ENCODE measurements around the gene TIMM9.
"Not testable (repeated sequence)": the region's sequence is repeated elsewhere in the genome, so short reads cannot be mapped to it uniquely, and the experiment has no call there.

The TIMM9 gene

DNA sequence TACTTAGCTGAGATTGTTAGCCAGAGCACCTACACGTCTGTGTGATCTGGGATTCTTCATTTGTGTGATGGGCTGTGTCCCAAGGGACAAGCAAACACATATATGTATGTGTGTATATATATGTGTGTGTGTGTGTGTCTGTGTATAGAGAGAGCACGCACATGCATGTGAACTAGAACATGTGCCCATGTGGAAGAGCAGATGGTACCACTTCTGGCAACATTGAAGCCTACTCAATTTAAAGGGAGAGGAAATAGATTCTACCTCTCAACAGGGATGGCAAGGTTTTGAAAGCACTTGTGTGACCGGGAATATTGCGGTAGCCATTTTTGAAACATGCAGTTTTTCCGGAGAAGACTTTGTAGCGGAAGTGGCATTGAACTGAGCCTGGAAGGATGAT, 30.2 kb downstream of the TIMM9 start:
- DNase-seq = no peak

DNA sequence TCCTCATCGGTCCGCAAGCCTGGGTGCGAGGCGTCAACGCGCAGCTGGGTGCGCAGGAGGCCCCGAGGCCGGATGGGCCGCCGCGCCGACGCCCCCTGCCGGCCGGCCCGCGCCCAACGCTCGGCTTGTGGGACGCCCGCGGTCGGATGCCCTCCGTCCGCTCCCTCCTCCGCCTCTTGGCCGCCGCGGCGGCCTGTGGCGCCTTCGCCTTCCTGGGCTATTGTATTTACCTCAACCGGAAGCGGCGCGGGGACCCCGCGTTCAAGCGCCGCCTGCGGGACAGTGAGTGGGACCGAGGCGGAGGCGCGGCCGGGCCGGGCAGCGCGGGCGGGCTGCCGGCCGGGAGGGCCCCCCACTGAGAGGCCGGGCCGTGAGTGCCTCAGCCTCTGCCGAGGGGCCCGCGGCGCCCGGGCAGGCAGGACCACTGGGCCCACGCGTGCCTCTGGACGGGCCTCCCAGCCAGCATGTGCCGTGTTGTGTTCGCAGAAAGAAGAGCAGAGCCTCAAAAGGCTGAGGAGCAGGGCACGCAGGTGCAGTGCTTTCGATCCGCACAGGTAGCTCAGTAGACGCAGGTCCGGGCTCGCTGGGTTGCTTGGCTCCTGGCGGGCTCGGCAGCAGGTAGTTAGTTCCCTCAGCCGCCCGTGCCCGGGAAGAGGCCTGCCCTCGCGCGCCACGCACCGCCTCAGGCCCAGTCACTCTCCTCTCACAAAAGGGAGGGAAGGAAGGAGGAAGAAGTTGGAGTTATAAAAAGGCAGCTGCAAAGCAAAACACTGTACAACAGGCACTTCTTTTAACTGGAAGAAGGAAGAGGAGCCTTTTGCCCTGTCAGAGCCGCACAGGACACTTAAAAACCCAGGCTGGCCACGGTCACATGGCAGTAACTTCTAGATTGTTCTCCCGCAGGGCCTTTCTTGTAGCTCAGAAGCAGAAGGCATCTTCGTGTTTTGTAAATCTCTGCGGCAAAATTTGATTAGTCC, 31.2 kb downstream of the TIMM9 start, which contains the start of gene TOMM20L:
TSS of gene TOMM20L (plus strand) at position 119 of the 977 bp plus-strand sequence. CDS start at position 147, 28 bp downstream.
- DNase-seq = peak; percentile 79 to 82

DNA sequence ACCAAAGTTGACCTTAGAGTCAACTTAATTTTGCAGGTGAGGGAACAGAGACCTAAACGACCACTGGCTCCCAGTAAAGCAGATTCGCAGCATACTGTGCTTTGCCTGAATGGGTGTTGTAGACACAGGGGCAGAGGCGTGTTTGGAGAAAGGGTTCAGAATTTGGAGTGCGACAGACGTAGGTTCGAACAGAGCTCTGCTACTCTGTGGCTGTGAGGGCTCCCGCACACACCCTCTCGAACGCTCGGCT, 31.8 kb downstream of the TIMM9 start:
- no peak for DNase-seq

DNA sequence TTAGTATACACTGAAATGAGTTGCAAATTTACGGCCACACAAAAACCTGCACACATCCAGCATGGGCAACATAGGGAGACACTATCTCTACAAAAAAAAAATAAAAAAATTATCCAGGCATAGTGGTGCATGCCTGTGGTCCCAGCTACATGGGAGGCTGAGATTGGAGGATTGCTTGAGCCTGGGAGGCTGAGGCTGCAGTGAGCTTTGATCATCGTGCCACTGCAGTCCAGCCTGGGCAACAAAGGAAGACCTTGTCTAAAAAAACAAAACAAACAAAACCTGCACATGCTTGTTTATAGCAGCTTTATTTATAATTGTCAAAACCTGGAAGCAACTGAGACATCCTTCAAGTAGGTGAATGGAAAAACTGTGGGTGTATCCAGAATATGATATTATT, 36.5 kb downstream of the TIMM9 start:
- no peak for DNase-seq

DNA sequence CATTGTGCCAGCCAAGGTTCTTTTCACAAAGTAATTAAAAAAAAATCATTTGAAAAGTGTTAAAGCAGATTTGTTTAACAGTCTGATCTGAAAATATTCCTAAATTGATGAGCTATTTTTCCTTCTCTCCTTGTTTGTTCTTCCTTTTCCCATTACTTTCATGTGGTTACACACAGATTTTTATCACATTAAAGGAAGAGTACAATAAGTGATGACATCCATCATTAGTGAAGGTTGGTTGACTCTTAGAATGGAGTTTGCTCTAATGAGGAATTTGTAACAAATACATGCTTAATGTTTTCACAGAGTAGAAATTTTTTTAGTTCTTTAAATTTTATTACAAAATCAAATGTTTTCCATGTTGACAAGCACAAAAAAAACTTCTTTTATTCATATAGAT, 50.5 kb downstream of the TIMM9 start:
- no peak for DNase-seq

DNA sequence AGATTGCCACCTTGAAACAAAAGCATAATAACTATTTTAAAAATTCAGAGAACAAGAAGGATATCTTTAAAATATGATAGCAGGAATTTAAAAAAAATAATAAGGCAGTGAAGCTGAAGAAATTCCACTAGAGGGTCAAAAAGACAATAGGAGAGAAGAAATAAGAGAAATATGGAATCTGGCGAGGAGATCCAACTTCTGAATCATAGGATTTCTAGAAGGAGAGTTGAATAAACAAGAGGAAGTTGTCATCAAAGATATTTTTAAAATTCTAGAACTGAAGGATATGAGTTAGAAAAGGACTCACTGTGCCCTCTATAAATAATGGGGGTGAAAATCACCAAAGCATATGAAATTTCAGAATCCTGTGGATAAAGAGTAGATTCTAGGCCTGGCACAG, 58.4 kb downstream of the TIMM9 start:
- DNase-seq = no peak

DNA sequence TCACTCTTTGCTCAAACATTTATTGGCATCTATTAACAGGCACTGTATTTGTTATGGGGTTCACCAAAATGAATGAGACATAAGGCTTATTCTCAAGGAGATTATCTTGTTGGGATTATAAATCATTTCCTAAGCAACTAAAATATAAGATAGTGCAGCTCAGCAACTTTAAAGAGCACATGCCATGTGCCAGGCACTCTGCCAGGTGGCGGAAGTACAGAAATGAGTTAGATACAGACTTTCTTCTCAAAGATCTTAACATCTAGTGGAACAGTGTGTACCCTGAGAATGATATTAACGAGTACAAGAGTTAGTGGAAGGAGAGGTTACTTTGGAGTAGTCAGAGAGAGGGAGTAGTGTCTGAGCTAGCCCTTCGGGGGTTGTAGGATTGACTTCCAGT, 60.0 kb downstream of the TIMM9 start:
- no peak for DNase-seq

DNA sequence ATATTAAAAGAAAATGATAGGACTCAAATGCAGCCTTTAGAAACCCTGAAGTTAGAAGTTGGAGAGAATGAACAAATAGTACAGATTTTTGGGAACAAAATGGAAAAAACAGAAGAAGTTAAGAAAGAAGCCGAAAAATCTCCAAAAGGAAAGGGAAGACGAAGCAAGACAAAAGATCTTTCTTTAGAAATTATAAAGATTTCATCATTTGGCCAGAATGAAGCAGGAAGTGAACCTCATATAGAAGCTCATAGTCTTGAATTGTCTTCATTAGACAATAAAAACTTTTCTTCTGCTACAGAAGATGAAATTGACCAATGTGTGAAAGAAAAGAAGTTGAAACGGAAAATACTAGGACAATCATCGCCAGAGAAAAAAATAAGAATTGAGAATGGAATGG, 63.0 kb downstream of the TIMM9 start:
- DNase-seq = no peak

DNA sequence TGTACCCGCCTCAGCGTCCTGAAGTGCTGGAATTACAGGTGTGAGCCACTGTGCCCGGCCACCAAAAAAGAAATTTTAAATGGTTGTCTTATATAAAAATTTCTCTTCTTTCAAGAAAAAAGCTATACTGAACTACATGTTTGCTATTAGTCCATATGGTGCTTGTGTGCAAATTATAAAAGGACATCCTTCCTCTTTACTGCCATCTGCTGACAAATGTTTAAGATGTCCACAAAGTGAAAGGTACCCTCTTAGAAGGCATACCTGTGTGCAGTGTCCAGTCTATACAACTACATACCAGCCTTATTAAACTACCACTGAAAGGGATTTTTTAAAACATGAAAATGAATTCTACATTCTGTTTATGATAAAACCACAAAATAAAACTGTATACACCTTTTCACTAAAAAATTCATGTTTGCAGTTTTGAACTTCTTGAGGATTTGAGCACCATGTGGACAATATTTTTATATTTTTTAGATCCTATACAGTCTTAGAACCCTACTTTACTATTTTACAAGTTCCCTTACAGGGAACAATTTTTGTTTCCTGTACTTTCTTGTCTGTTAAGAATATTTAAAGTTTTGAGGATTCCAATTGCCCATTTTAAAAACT, 64.4 kb downstream of the TIMM9 start:
- peak in 1 of 2 donors; percentile 53 for DNase-seq

DNA sequence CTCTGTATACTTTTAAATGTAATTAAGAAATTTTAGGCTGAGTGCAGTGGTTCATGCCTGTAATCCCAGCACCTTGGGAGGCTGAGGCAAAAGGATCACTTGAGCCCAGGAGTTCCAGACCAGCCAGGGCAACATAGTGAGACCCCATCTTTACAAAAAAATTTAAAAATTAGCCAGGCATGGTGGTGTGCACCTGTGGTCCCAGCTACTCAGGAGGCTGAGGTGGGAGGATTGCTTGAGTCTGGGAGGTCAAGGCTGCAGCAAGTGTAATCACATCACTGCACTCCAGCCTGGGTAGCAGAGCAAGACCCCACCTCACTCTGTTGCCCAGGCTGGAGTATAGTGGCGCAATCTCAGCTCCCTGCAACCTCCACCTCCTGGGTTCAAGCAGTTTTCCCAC, 65.1 kb downstream of the TIMM9 start:
- not testable (repeated sequence) for DNase-seq
